Activated B cell treated with CpG ODN at 0.5 μM for 24 hours (primary cell): ENCODE results near the gene KCNQ1OT1. TPM values are rescaled to one million over a fixed set of nuclear protein-coding genes. Genes with fewer than 3 reads are reported as not detected.
A peak's percentile ranks its signal among the peaks of the same experiment; 100 is the strongest.

Experiments used
- ATAC-seq: fragments of 200-7000 bp; cut with Tn5 transposase; one replicate; pipeline ENCODE4 v1.10.0; 2021; ENCODE audit warnings: low read depth, mild to moderate bottlenecking, moderate library complexity
- CTCF ChIA-PET: fragments of 350-600 bp; sonication (Branson Sonifier 250); formaldehyde crosslinking; loops from one replicate; lab custom pipeline; 2021; ENCODE audit warnings: antibody characterized with exemption; lab: Charles Lee
- POLR2A ChIA-PET: fragments of 350-600 bp; sonication (Branson Sonifier 250); formaldehyde crosslinking; loops from one replicate; lab custom pipeline; 2021; ENCODE audit warnings: antibody characterized with exemption; lab: Charles Lee
- DNase-seq: peaks from one replicate; pipeline ENCODE4 v3.0.0; 2022
- H3K27ac Mint-ChIP-seq: one replicate; pipeline ENCODE4 v1.8.0; 2020; ENCODE audit warnings: mixed read lengths
- H3K27me3 Mint-ChIP-seq: one replicate; pipeline ENCODE4 v1.8.0; 2021; ENCODE audit warnings: mixed read lengths
- H3K36me3 Mint-ChIP-seq: one replicate; pipeline ENCODE4 v1.8.0; 2021; ENCODE audit warnings: low read depth, mixed read lengths
- H3K4me1 Mint-ChIP-seq: one replicate; pipeline ENCODE4 v1.8.0; 2021; ENCODE audit warnings: mixed read lengths
- H3K4me3 Mint-ChIP-seq: one replicate; pipeline ENCODE4 v1.8.0; 2020; ENCODE audit warnings: mild to moderate bottlenecking, mixed read lengths
- H3K9me3 Mint-ChIP-seq: one replicate; pipeline ENCODE4 v1.8.0; 2020; ENCODE audit warnings: mixed read lengths
- CTCF ChIP-seq: fragments of 200-600 bp; IDR thresholded peaks from one replicate; pipeline ENCODE4 v1.8.0; 2022; ENCODE audit warnings: antibody characterized with exemption, mild to moderate bottlenecking
- intact Hi-C: fragments of 100-400 bp; cut with micrococcal nuclease; formaldehyde crosslinking; loops from one replicate; pipeline ENCODE4 v1.15.1; 2024
- total RNA-seq: library from RNA; stranded (reverse); gene quantifications from 2 replicates; pipeline ENCODE4 v1.2.3, GENCODE V29; 2022

Gene KCNQ1OT1
- total RNA-seq, 1 donor from 2014 or later: 1.2 TPM

GRCh38 chr11:2577031-2577990 lies 122.5 kb downstream of the KCNQ1OT1 start:
- peak; percentile 11 for DNase-seq
- peaks cover 17% of the 10 kb centered on the region for H3K36me3 Mint-ChIP-seq
- H3K27me3 Mint-ChIP-seq: no peaks in the 10 kb centered on the region
- no peaks in the 10 kb centered on the region for H3K9me3 Mint-ChIP-seq
- no peak overlapping the region for H3K4me3 Mint-ChIP-seq
- intact Hi-C loops: no loop called here
- CTCF ChIA-PET: no interaction called here
- no peaks in the 10 kb centered on the region for H3K4me1 Mint-ChIP-seq
- H3K27ac Mint-ChIP-seq: no peak overlapping the region
- POLR2A ChIA-PET: no interaction called here
- ATAC-seq: no peak
- TF ChIP-seq CTCF: no peak

GRCh38 chr11:2576549-2576948 lies 123.2 kb downstream of the KCNQ1OT1 start:
- intact Hi-C loops: no loop called here
- no peaks in the 10 kb centered on the region for H3K4me1 Mint-ChIP-seq
- no peak for DNase-seq

GRCh38 chr11:2576111-2576510 lies 123.7 kb downstream of the KCNQ1OT1 start:
- Mint-ChIP-seq H3K4me3 (no peak overlapping the region), H3K4me1 (no peaks in the 10 kb centered on the region), H3K27ac (no peak overlapping the region), H3K9me3 (no peaks in the 10 kb centered on the region), H3K27me3 (no peaks in the 10 kb centered on the region), H3K36me3 (peaks cover 17% of the 10 kb centered on the region)
- intact Hi-C loops: no loop called here
- CTCF ChIA-PET: no interaction called here
- POLR2A ChIA-PET: no interaction called here
- no peak for DNase-seq
- no peak for ATAC-seq
- TF ChIP-seq CTCF: no peak

More at GRCh38 chr11:2576549-2576948, 123.2 kb downstream of the KCNQ1OT1 start:
- Mint-ChIP-seq H3K4me3 (no peak overlapping the region), H3K36me3 (peaks cover 17% of the 10 kb centered on the region), H3K9me3 (no peaks in the 10 kb centered on the region), H3K27me3 (no peaks in the 10 kb centered on the region), H3K27ac (no peak overlapping the region)
- CTCF ChIA-PET: no interaction called here
- TF ChIP-seq CTCF: no peak
- POLR2A ChIA-PET: no interaction called here
- ATAC-seq: no peak

GRCh38 chr11:2575591-2576051 lies 124.2 kb downstream of the KCNQ1OT1 start:
- intact Hi-C loops: no loop called here
- Mint-ChIP-seq H3K4me1 (no peaks in the 10 kb centered on the region), H3K36me3 (peaks cover 17% of the 10 kb centered on the region), H3K27ac (no peak overlapping the region), H3K27me3 (no peaks in the 10 kb centered on the region), H3K9me3 (no peaks in the 10 kb centered on the region), H3K4me3 (no peak overlapping the region)
- CTCF ChIA-PET: no interaction called here
- no peak for TF ChIP-seq CTCF
- DNase-seq (peak; percentile 10), ATAC-seq (no peak)
- POLR2A ChIA-PET: no interaction called here
